Naive thymus-derived CD4-positive, alpha-beta T cell (primary cell): Measurements from ENCODE around the gene DPPA5. TPM values are rescaled to one million over a fixed set of nuclear protein-coding genes. Genes with fewer than 3 reads are reported as not detected.
"Not testable (repeated sequence)": the region's sequence is repeated elsewhere in the genome, so short reads cannot be mapped to it uniquely, and the experiment has no call there.

Experiments
- ATAC-seq: fragments of 150-1000 bp; cut with Tn5 transposase; 2 replicates; pipeline ENCODE4 v1.10.0; 2021; ENCODE audit warnings: mild to moderate bottlenecking, moderate library complexity
- CTCF ChIA-PET: fragments of 350-600 bp; sonication (Branson Sonifier 250); formaldehyde crosslinking; loops from one replicate; lab custom pipeline; 2021; ENCODE audit warnings: antibody characterized with exemption; lab: Charles Lee
- POLR2A ChIA-PET: fragments of 350-600 bp; sonication (Branson Sonifier 250); formaldehyde crosslinking; loops from one replicate; lab custom pipeline; 2021; ENCODE audit warnings: antibody characterized with exemption, inconsistent platforms; lab: Charles Lee
- DNase-seq, 9 donors: peaks; one replicate each; pipeline versions ENCODE4 v3.0.0 to v3.0.0-alpha.2; 2020 to 2022; ENCODE audit warnings: mixed read lengths in 1 of 9
- H3K27ac ChIP-seq: one replicate; pipeline ENCODE4 v1.7.0; 2013; ENCODE audit warnings: mild to moderate bottlenecking, low read depth, low read length, moderate library complexity
- H3K27me3 ChIP-seq, 2 donors: one replicate each; pipeline ENCODE4 v1.7.0; 2013; ENCODE audit warnings: low read length in 2 of 2, mild to moderate bottlenecking in 2 of 2, moderate library complexity in 2 of 2; ENCODE audit not compliant: control insufficient read depth in 2 of 2, insufficient read depth in 2 of 2
- H3K36me3 ChIP-seq, 3 experiments: 1 replicate in 2 of 3; 2 replicates in 1 of 3; pipeline ENCODE4 v1.7.0; 2013; ENCODE audit warnings: low read length in 3 of 3, mild to moderate bottlenecking in 3 of 3, moderate library complexity in 1 of 3; ENCODE audit not compliant: insufficient read depth in 3 of 3, control insufficient read depth in 2 of 3
- H3K4me1 ChIP-seq, 2 donors: one replicate each; pipeline ENCODE4 v1.7.0; 2013; ENCODE audit warnings: low read length in 2 of 2, mild to moderate bottlenecking in 2 of 2, moderate library complexity in 1 of 2; ENCODE audit not compliant: control insufficient read depth in 2 of 2, insufficient read depth in 2 of 2
- H3K4me3 ChIP-seq: 2 replicates; pipeline ENCODE4 v1.7.0; 2013; ENCODE audit warnings: mild to moderate bottlenecking, low read length
- H3K9me3 ChIP-seq, 3 experiments: 1 replicate in 2 of 3; 2 replicates in 1 of 3; pipeline ENCODE4 v1.7.0; 2013; ENCODE audit warnings: low read length in 3 of 3; ENCODE audit not compliant: control insufficient read depth in 2 of 3
- H3K27ac Mint-ChIP-seq, 9 donors: one replicate each; pipeline ENCODE4 v1.8.0; 2020 to 2022; ENCODE audit warnings: mixed read lengths in 9 of 9, mild to moderate bottlenecking in 8 of 9, moderate library complexity in 5 of 9, inconsistent platforms in 2 of 9
- H3K27me3 Mint-ChIP-seq, 5 donors: one replicate each; pipeline ENCODE4 v1.8.0; 2021 to 2022; ENCODE audit warnings: mixed read lengths in 5 of 5, mild to moderate bottlenecking in 1 of 5
- H3K36me3 Mint-ChIP-seq, 5 donors: one replicate each; pipeline ENCODE4 v1.8.0; 2020 to 2022; ENCODE audit warnings: mixed read lengths in 5 of 5, mild to moderate bottlenecking in 3 of 5, inconsistent platforms in 1 of 5
- H3K4me1 Mint-ChIP-seq, 7 donors: one replicate each; pipeline ENCODE4 v1.8.0; 2020 to 2022; ENCODE audit warnings: mixed read lengths in 7 of 7, mild to moderate bottlenecking in 3 of 7, inconsistent platforms in 1 of 7
- H3K4me3 Mint-ChIP-seq, 10 donors: one replicate each; pipeline ENCODE4 v1.8.0; 2020 to 2022; ENCODE audit warnings: mild to moderate bottlenecking in 10 of 10, mixed read lengths in 10 of 10, moderate library complexity in 6 of 10, inconsistent platforms in 2 of 10
- H3K9me3 Mint-ChIP-seq, 11 donors: one replicate each; pipeline ENCODE4 v1.8.0; 2020 to 2022; ENCODE audit warnings: mixed read lengths in 11 of 11, mild to moderate bottlenecking in 4 of 11, inconsistent platforms in 1 of 11, moderate library complexity in 1 of 11
- intact Hi-C, 2 donors: fragments of 100-400 bp; cut with micrococcal nuclease; formaldehyde crosslinking; loops; one replicate each; pipeline ENCODE4 v1.15.1; 2023
- polyA plus RNA-seq, 2 donors: library from polyadenylated mRNA; unstranded; fragments of 300-500 nt; fragmentation: Illumina TruSeq; gene quantifications; one replicate each; pipeline ENCODE4 v1.2.3, GENCODE V29; 2021
- total RNA-seq, 6 experiments: library from RNA in 5 of 6; stranded (reverse) in 5 of 6; gene quantifications; 1 replicate in 5 of 6; 2 replicates in 1 of 6; pipeline ENCODE4 v1.2.3 and lab custom pipeline; 2021 to 2026

DPPA5 gene
- total and polyA plus RNA-seq, 7 experiments from 2014 or later, result not detected

DNA sequence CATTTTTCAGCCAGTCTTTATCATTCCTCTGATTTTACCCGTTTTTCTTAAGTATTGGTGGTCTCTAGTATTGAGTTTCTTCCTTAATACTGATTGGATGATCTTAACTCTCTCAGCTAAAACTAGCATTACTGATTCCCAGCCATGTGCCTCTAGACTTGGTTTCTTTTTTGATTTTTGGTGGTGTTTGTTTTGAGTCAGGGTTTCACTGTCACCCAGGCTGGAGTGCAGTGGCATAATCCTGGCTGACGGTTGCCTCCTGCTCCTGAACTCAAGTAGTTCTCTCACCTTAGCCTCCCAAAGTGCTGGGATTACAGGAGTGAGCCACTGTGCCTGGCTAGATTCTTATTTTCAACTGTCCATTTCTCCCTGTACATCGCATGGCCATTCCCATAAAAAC lies 24.9 kb downstream of the DPPA5 start:
- intact Hi-C loops, result loop anchor here (5.0 to 10.0 kb wide), 3 partner anchors 712 to 1794 kb away; no protein-coding TSS in a partner anchor
- POLR2A ChIA-PET, result no interaction called here
- no peak for DNase-seq

DNA sequence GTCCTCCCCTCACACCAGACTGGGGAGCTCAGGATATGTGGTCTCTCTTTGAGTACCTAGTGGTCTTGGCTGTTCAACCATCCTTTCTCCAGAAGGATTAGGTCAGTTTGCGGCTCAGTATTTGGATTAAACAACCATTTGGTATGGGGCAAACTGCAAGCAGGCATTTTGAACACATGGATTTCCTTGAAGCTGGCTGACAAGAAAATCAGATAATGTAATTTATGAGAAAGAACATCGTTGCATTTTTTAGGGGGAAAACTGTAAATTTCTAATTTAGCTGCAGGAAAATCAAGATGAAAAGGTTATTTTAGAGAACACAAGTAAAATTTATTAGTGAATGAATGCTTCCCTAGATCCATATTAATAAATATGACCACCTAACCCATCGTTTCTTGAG lies 25.3 kb downstream of the DPPA5 start:
- ChIA-PET POLR2A (no interaction called here), CTCF (interaction anchor here (1.2 kb wide), 1 partner anchor 917 kb away, joined by 4 read pairs; no protein-coding TSS in a partner anchor)

More for the DNA sequence above, 24.9 kb downstream of the DPPA5 start:
- CTCF ChIA-PET, result no interaction called here
- no peaks in the 10 kb centered on the region for H3K36me3 Mint-ChIP-seq
- H3K27me3 Mint-ChIP-seq, result peaks cover 4 to 42% (median 19%) of the 10 kb centered on the region in 5 donors
- H3K4me1 Mint-ChIP-seq, result peaks cover 0 to 6% (median 0%) of the 10 kb centered on the region in 7 donors
- H3K4me1 ChIP-seq, result no peaks in the 10 kb centered on the region
- H3K27me3 ChIP-seq, result no peaks in the 10 kb centered on the region
- no peak for ATAC-seq
- H3K9me3 Mint-ChIP-seq, result no peaks in the 10 kb centered on the region
- H3K36me3 ChIP-seq, result no peaks in the 10 kb centered on the region
- no peak overlapping the region for H3K27ac ChIP-seq
- H3K4me3 ChIP-seq, result no peak overlapping the region
- H3K27ac Mint-ChIP-seq, result no peak overlapping the region
- H3K9me3 ChIP-seq, result no peaks in the 10 kb centered on the region
- no peak overlapping the region for H3K4me3 Mint-ChIP-seq

DNA sequence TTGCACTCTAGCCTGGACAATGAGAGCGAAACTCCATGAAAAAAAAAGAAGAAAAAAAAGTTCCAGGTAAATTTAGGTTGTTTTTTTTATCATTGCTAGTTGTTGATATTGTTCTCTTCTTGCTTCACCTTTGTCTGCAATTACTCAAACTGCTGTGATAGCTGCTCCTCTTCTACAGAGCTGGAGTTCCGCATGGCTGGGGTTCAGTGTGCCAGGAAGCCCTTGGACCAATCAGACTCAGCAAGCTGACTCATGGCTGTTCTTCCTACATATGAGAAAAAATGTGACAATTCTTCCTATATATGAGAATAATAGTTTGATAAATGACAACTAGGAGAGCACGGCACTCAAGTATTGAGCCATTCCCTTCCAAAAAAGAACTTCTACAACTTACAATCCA lies 28.4 kb downstream of the DPPA5 start:
- Histone ChIP-seq H3K36me3 (no peaks in the 10 kb centered on the region), H3K4me3 (no peak overlapping the region), H3K27me3 (no peaks in the 10 kb centered on the region), H3K27ac (no peak overlapping the region), H3K4me1 (no peaks in the 10 kb centered on the region), H3K9me3 (no peaks in the 10 kb centered on the region)
- DNase-seq (no peak), ATAC-seq (no peak)
- no peaks in the 10 kb centered on the region for H3K36me3 Mint-ChIP-seq
- peak overlapping the region in 1 of 9 donors; percentile 46 for H3K27ac Mint-ChIP-seq
- no peak overlapping the region for H3K4me3 Mint-ChIP-seq
- H3K27me3 Mint-ChIP-seq, result peaks cover 0 to 22% (median 13%) of the 10 kb centered on the region in 5 donors
- H3K4me1 Mint-ChIP-seq, result peaks cover 0 to 6% (median 0%) of the 10 kb centered on the region in 7 donors
- intact Hi-C loops, result loop anchor here (1.0 to 10.0 kb wide), 10 partner anchors 40 to 1791 kb away; no protein-coding TSS in a partner anchor
- ChIA-PET CTCF (interaction anchor here (0.6 to 2.6 kb wide), 2 partner anchors 20 to 709 kb away, joined by 3 to 7 read pairs; no protein-coding TSS in a partner anchor), POLR2A (no interaction called here)
- no peaks in the 10 kb centered on the region for H3K9me3 Mint-ChIP-seq

More for the DNA sequence above, 25.3 kb downstream of the DPPA5 start:
- H3K4me1 Mint-ChIP-seq, result peaks cover 0 to 6% (median 0%) of the 10 kb centered on the region in 7 donors
- no peak overlapping the region for H3K4me3 ChIP-seq
- no peaks in the 10 kb centered on the region for H3K36me3 Mint-ChIP-seq
- ATAC-seq (no peak), DNase-seq (no peak)
- no peaks in the 10 kb centered on the region for H3K9me3 ChIP-seq
- H3K27ac Mint-ChIP-seq, result no peak overlapping the region
- no peaks in the 10 kb centered on the region for H3K4me1 ChIP-seq
- no peaks in the 10 kb centered on the region for H3K36me3 ChIP-seq
- H3K27me3 ChIP-seq, result no peaks in the 10 kb centered on the region
- H3K27me3 Mint-ChIP-seq, result peaks cover 4 to 42% (median 19%) of the 10 kb centered on the region in 5 donors
- H3K27ac ChIP-seq, result no peak overlapping the region
- H3K9me3 Mint-ChIP-seq, result no peaks in the 10 kb centered on the region
- no peak overlapping the region for H3K4me3 Mint-ChIP-seq
- intact Hi-C loops, result loop anchor here (5.0 to 10.0 kb wide), 3 partner anchors 711 to 1794 kb away; no protein-coding TSS in a partner anchor

DNA sequence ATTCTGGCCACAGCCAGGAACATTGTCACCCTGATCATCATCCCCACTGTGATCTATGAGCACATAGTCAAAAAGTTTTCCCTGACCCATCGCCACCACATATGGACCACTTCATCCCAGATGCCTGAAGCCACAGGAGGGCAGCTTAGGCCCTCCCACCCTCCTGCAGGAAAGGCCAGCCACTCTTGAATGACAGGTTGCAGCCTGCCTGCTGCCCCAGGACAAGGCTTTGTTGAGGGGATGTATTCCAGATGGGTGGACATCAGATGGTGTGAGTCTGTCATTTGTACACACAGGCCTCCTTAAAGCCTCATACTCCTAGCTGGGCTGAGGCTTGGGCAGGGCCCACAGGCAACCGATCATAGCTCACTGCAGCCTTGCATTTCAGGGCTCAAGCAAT lies 30.8 kb downstream of the DPPA5 start:
- ChIA-PET CTCF (interaction anchor here (0.7 kb wide), 1 partner anchor 260 kb away, joined by 3 read pairs; no protein-coding TSS in a partner anchor), POLR2A (no interaction called here)
- Histone ChIP-seq H3K4me3 (no peak overlapping the region), H3K4me1 (no peaks in the 10 kb centered on the region), H3K36me3 (no peaks in the 10 kb centered on the region), H3K9me3 (no peaks in the 10 kb centered on the region), H3K27me3 (no peaks in the 10 kb centered on the region), H3K27ac (no peak overlapping the region)
- H3K9me3 Mint-ChIP-seq, result peaks cover 0 to 7% (median 1%) of the 10 kb centered on the region in 11 donors
- intact Hi-C loops, result loop anchor here (10.0 kb wide), 2 partner anchors 1239 to 1789 kb away; no protein-coding TSS in a partner anchor
- H3K27ac Mint-ChIP-seq, result no peak overlapping the region
- no peak overlapping the region for H3K4me3 Mint-ChIP-seq
- H3K27me3 Mint-ChIP-seq, result peaks cover 0 to 10% (median 6%) of the 10 kb centered on the region in 5 donors
- DNase-seq (no peak), ATAC-seq (no peak)
- H3K36me3 Mint-ChIP-seq, result peaks cover 0 to 1% (median 0%) of the 10 kb centered on the region in 5 donors
- no peaks in the 10 kb centered on the region for H3K4me1 Mint-ChIP-seq

DNA sequence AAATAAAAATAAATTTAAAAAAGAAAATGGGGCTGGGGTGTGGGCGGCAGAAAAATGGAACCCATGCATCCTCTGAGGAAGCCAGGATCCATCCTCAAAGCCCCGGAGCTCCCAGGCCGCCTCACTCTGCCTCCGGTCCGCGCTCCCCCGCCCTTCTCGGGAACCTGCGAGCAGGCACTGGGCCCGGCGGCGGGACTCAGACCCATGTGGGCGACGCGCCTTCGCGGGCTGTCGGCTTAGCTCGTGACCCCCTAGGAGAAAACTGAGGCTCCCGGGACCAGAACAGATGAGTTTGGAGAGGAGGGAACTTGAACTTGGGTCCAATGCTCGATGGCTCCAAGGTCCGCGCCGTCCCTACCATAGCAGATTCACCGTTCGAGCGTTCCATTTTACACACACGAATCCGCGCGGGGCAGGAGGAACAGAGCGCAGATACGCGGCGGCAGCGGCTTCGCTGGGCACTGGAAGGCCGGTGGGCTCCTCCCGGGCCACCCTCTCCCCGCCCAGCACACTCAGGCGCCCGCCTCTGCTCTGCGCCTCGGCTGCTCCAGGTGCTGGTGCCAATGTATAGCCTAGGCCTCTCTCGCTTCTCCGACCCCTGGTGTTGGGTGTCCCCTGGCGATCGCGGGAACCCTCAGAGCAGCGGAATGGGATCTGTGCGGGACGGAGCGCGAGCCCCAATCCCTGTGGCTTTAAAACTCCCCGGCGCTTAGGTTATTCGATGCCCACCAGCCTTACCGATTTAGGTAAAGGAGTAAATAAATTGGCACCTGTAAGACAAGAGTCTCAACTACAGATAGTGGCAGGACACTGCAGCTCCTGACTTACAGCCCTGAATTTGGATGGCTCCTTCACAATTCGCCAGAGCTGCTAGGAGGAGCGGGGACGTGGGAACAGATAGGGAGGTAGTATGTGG lies 39.2 kb downstream of the DPPA5 start:
- Mint-ChIP-seq H3K9me3 (peaks cover 0 to 26% (median 15%) of the 10 kb centered on the region in 11 donors), H3K27ac (no peak overlapping the region), H3K4me1 (peaks cover 4 to 20% (median 12%) of the 10 kb centered on the region in 7 donors), H3K27me3 (peaks cover 56 to 69% (median 65%) of the 10 kb centered on the region in 5 donors), H3K4me3 (peak overlapping the region in 3 of 10 donors; percentile 21 to 60 (median 36)), H3K36me3 (peaks cover 0 to 14% (median 4%) of the 10 kb centered on the region in 5 donors)
- peak; percentile 24 for ATAC-seq
- intact Hi-C loops, result no loop called here
- H3K4me3 ChIP-seq, result no peak overlapping the region
- no peaks in the 10 kb centered on the region for H3K9me3 ChIP-seq
- H3K27me3 ChIP-seq, result peaks cover 3 to 5% of the 10 kb centered on the region in 2 donors
- no peak overlapping the region for H3K27ac ChIP-seq
- ChIA-PET CTCF (no interaction called here), POLR2A (no interaction called here)
- H3K36me3 ChIP-seq, result no peaks in the 10 kb centered on the region
- no peaks in the 10 kb centered on the region for H3K4me1 ChIP-seq
- no peak for DNase-seq

DNA sequence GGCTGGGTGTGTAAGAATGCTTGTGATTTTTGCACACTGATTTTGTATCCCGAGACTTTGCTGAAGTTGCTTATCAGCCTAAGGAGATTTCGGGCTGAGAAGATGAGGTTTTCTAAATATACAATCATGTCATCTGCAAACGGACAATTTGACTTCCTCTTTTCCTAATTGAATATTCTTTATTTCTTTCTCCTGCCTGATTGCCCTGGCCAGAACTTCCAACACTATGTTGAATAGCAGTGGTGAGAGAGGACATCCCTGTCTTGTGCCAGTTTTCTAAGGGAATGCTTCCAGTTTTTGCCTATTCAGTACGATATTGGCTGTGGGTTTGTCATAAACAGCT lies 43.6 kb downstream of the DPPA5 start:
- H3K27me3 ChIP-seq, H3K27ac ChIP-seq, H3K4me1 ChIP-seq, CTCF ChIA-PET, H3K9me3 ChIP-seq, intact Hi-C loops, POLR2A ChIA-PET, H3K36me3 Mint-ChIP-seq, DNase-seq, H3K9me3 Mint-ChIP-seq, H3K36me3 ChIP-seq, ATAC-seq: not testable (repeated sequence)
- Mint-ChIP-seq H3K4me1 (peaks cover 12 to 41% (median 16%) of the 10 kb centered on the region in 7 donors), H3K4me3 (peak overlapping the region; percentile 87 to 99 (median 92)), H3K27me3 (peaks cover 38 to 56% (median 51%) of the 10 kb centered on the region in 5 donors), H3K27ac (peak overlapping the region in 4 of 9 donors; percentile 8 to 93 (median 26))
- H3K4me3 ChIP-seq, result peak overlapping the region; percentile 76
